ENCODE measurements around the gene OSBPL10. TPM values are rescaled to one million over a fixed set of nuclear protein-coding genes. Genes with fewer than 3 reads are reported as not detected.

Gene OSBPL10
- total RNA-seq, 2 experiments from 2014 or later, result 65.7 to 170 TPM

DNA sequence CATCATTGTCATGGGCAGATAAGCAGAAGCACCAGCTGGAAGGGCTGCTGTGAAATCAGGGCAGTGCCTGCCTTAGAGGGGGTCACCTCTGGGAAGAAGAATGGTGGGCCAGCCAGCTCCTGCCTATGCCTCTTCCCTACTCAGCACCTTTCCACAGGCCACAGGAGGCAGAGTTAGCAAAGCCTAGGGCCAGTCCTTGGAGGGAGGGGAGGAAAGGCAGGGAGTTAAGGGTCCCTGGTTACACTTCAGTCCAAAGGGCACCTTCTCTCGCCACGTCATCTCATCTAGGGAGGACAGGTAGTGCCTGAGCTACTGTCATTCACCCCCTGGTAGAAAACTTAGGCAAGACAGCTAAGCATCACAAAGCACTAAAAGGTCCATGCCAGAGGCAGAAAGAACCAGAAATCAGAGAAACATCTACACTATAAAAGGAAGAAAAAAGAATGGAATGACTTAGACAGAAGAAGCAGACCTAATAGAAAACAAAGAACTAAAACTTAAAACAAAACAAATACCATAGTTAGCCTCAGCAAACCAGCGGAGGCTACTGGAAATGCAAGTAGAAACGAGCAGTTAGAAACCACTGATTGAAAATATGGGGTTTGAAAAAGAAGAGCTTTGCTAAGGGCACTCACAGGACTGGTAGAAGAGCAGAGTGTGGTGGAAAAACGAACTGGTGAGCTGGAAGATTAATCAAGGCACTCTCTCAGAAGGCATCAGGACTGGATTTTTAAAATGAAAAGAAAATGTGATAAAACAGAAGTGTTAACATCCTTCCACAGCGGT is 84.2 kb downstream of the OSBPL10 start:
- Histone ChIP-seq H4K20me1 (ENCODE audit: insufficient read depth, low read length) (0 out of 2 replicates have a peak, but pooled peaks cover 4% of the 10 kb centered on the region), H3K4me1 (ENCODE audit: insufficient read depth, low read length, poor library complexity, severe bottlenecking) (peaks cover 73% of the 10 kb centered on the region), H3K4me3 (ENCODE audit: low read depth, low read length, poor library complexity, severe bottlenecking) (no peak overlapping the region), H3K9me3 (ENCODE audit: low read length) (no peaks in the 10 kb centered on the region), H2AFZ (ENCODE audit: low read length) (no peak overlapping the region), H3K36me3 (ENCODE audit: insufficient read depth, low read length) (peaks cover 45% of the 10 kb centered on the region), H3K4me2 (ENCODE audit: low read length) (peak overlapping the region; percentile 7; the same call in 1 of the 2 replicates), H3K27ac (ENCODE audit: low read depth, low read length, poor library complexity, severe bottlenecking) (no peak overlapping the region), H3K9me2 (ENCODE audit: insufficient read depth, low read length) (no peaks in the 10 kb centered on the region), H3K79me2 (ENCODE audit: insufficient read depth, low read depth, low read length) (peaks cover 96% of the 10 kb centered on the region)
- DNase-seq (ENCODE audit: low spot score), result no peak
- BruUV-seq (replicated peaks), result no TSS peak
- TF ChIP-seq EZH2phosphoT487 (IDR thresholded peaks at IDR 0.05; ENCODE audit: borderline replicate concordance, low read depth, low read length), result no peak
- TF ChIP-seq, protein P1, sequence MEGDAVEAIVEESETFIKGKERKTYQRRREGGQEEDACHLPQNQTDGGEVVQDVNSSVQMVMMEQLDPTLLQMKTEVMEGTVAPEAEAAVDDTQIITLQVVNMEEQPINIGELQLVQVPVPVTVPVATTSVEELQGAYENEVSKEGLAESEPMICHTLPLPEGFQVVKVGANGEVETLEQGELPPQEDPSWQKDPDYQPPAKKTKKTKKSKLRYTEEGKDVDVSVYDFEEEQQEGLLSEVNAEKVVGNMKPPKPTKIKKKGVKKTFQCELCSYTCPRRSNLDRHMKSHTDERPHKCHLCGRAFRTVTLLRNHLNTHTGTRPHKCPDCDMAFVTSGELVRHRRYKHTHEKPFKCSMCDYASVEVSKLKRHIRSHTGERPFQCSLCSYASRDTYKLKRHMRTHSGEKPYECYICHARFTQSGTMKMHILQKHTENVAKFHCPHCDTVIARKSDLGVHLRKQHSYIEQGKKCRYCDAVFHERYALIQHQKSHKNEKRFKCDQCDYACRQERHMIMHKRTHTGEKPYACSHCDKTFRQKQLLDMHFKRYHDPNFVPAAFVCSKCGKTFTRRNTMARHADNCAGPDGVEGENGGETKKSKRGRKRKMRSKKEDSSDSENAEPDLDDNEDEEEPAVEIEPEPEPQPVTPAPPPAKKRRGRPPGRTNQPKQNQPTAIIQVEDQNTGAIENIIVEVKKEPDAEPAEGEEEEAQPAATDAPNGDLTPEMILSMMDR (conservative IDR thresholded peaks at IDR 0.05; ENCODE audit: low read length), result no peak
- ChIA-PET CTCF (ENCODE audit: unreplicated experiment) (interaction anchor here (0.5 to 0.6 kb wide), 2 partner anchors 14 to 1094 kb away, joined by 3 read pairs; no protein-coding TSS in a partner anchor), POLR2A (interaction anchor here (0.9 to 2.3 kb wide), 7 partner anchors 8 to 79 kb away, joined by 3 to 9 read pairs (median 3); no protein-coding TSS in a partner anchor)
- intact Hi-C loops (cut with micrococcal nuclease; ENCODE audit: unreplicated experiment), result no loop called here

DNA sequence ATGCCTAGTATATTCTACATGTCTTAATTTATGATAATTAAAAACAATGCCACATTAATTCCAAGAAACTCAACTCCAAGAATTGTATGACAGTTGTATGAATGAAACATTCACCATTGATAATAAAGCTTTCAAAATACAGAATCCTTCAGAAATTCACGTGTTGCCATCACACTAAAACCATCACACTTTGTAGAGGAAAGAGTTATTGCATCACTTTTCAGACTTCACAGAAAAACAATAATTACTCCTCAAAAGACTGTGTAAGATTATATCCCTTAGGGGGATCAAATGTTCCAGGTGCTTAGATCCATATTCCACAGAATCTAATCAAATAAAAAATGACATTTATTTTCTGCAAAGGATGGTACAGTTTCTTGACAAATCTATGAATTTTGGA is 85.0 kb downstream of the OSBPL10 start:
- H4K20me1 ChIP-seq (ENCODE audit: insufficient read depth, low read length), result 0 out of 2 replicates have a peak, but pooled peaks cover 4% of the 10 kb centered on the region
- TF ChIP-seq EZH2phosphoT487 (IDR thresholded peaks at IDR 0.05; ENCODE audit: borderline replicate concordance, low read depth, low read length), result no peak
- TF ChIP-seq, protein P1 (conservative IDR thresholded peaks at IDR 0.05; ENCODE audit: low read length), result no peak
- H3K4me1 ChIP-seq (ENCODE audit: insufficient read depth, low read length, poor library complexity, severe bottlenecking), result peaks cover 73% of the 10 kb centered on the region
- H2AFZ ChIP-seq (ENCODE audit: low read length), result no peak overlapping the region
- H3K9me3 ChIP-seq (ENCODE audit: low read length), result no peaks in the 10 kb centered on the region
- H3K27ac ChIP-seq (ENCODE audit: low read depth, low read length, poor library complexity, severe bottlenecking), result no peak overlapping the region
- CTCF ChIA-PET (ENCODE audit: unreplicated experiment), result interaction anchor here (0.5 kb wide), 1 partner anchor 13 kb away, joined by 3 read pairs; no protein-coding TSS in a partner anchor
- no peak overlapping the region for H3K4me3 ChIP-seq (ENCODE audit: low read depth, low read length, poor library complexity, severe bottlenecking)
- H3K79me2 ChIP-seq (ENCODE audit: insufficient read depth, low read depth, low read length), result peaks cover 96% of the 10 kb centered on the region
- intact Hi-C loops (cut with micrococcal nuclease; ENCODE audit: unreplicated experiment), result no loop called here
- no TSS peak for BruUV-seq (replicated peaks)
- DNase-seq (ENCODE audit: low spot score), result no peak
- 0 out of 2 replicates have a peak overlapping the region, but pooled peaks have one; percentile 7 for H3K4me2 ChIP-seq (ENCODE audit: low read length)
- POLR2A ChIA-PET, result interaction anchor here (1.3 to 2.3 kb wide), 5 partner anchors 9 to 80 kb away, joined by 3 to 9 read pairs (median 5); no protein-coding TSS in a partner anchor
- peaks cover 49% of the 10 kb centered on the region for H3K36me3 ChIP-seq (ENCODE audit: insufficient read depth, low read length)
- no peaks in the 10 kb centered on the region for H3K9me2 ChIP-seq (ENCODE audit: insufficient read depth, low read length)
